ENCODE data around the gene DNAJB4.

DNAJB4 gene

GRCh38 chr1:78004719-78005447 is at the start of gene DNAJB4:
TSS of gene DNAJB4 (plus strand) at chr1:78004939. CDS start at chr1:78005111, 172 bp downstream.
- DNase-seq (ENCODE audit: insufficient read length, low spot score) = no peak
- TF ChIP-seq, protein P1, sequence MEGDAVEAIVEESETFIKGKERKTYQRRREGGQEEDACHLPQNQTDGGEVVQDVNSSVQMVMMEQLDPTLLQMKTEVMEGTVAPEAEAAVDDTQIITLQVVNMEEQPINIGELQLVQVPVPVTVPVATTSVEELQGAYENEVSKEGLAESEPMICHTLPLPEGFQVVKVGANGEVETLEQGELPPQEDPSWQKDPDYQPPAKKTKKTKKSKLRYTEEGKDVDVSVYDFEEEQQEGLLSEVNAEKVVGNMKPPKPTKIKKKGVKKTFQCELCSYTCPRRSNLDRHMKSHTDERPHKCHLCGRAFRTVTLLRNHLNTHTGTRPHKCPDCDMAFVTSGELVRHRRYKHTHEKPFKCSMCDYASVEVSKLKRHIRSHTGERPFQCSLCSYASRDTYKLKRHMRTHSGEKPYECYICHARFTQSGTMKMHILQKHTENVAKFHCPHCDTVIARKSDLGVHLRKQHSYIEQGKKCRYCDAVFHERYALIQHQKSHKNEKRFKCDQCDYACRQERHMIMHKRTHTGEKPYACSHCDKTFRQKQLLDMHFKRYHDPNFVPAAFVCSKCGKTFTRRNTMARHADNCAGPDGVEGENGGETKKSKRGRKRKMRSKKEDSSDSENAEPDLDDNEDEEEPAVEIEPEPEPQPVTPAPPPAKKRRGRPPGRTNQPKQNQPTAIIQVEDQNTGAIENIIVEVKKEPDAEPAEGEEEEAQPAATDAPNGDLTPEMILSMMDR (IDR thresholded peaks at IDR 0.05; ENCODE audit: insufficient read depth, missing control alignments) = no peak
- peak; percentile 41 for FAIRE-seq

DNA sequence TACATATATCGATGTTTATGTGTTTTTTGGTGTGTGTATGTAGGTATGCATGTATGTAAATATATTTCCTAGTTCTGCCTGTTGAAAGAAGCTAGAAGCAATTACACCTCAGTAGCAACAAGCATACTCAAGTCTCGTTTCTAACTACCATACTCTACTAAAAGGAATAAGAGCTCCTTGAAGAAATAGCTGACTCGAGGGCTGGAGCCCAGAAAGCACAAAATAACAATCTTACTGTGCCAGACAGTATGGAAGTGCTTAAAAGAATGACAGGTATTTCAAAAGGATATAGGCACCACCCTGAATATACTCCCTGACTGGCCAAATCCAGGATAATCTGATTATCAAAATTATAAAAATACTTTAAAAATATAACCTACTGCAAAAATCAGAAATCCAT is 49.0 kb upstream of the DNAJB4 start:
- FAIRE-seq = no peak
- TF ChIP-seq, protein P1 (IDR thresholded peaks at IDR 0.05; ENCODE audit: insufficient read depth, missing control alignments) = no peak

DNA sequence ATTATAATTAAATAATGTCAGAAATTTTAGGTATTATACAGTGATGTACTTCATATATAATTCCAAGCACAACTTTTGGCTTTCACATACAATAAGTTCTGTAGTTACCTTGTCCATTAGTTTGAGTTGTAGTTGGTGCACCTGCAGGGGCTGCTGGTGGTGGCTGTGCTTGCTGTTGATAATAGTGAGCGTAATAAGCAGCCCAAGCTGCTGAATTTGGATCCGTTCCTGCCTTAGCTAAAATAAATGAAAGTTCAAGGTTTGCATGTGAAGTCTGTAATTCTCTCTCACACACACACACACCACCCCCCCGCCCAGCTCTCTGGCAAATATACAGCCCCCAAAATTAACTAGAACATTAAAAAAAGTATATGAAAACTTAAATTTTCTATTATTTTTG is 48.3 kb upstream of the DNAJB4 start:
- DNase-seq (ENCODE audit: insufficient read length, low spot score) (no peak), FAIRE-seq (no peak)
- TF ChIP-seq, protein P1 (IDR thresholded peaks at IDR 0.05; ENCODE audit: insufficient read depth, missing control alignments) = no peak

More for the DNA sequence above, 49.0 kb upstream of the DNAJB4 start:
- no peak for DNase-seq (ENCODE audit: insufficient read length, low spot score)

DNA sequence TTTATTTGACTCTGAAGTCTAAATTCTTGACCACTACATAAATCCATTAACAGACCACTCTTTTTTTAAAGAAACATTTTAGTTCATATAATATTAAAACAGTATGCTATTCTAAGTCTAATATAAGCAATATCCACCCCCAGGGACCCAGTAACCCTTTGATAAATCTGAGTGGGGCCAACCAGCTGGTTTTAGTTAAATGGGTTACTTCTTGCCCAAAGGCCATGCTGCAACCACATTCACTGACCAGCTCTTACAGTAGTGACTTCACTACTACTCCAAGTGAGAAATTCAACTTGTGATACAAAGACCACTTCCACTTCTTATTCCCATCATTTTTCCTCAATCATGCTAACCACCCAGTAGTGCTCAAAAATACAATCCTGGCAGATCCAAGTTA is 46.3 kb upstream of the DNAJB4 start:
- FAIRE-seq (no peak), DNase-seq (ENCODE audit: insufficient read length, low spot score) (no peak)
- TF ChIP-seq, protein P1 (IDR thresholded peaks at IDR 0.05; ENCODE audit: insufficient read depth, missing control alignments) = no peak

DNA sequence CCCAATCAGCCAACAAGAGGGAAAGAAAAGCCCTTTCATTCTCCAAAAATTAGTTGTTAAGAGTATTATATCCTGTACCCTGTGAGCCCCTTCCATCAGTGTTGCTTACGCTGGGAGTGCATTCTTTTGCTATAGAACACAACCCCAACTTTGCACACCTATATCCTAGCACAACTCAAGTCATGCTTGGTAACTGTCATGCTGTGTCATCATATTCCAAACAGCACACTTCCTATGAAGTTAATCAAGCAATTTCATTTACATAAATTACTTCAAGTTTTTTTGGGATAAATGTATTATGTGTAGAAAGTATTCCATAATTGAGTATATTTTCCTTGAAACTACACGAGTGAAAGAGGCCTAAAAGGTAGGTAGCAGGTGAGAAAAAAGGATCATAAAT is 45.9 kb upstream of the DNAJB4 start:
- DNase-seq (ENCODE audit: insufficient read length, low spot score) (no peak), FAIRE-seq (no peak)
- TF ChIP-seq, protein P1 (IDR thresholded peaks at IDR 0.05; ENCODE audit: insufficient read depth, missing control alignments) = no peak

GRCh38 chr1:77961392-77961791 is 43.3 kb upstream of the DNAJB4 start:
- TF ChIP-seq, protein P1 (IDR thresholded peaks at IDR 0.05; ENCODE audit: insufficient read depth, missing control alignments) = no peak
- DNase-seq (ENCODE audit: insufficient read length, low spot score) = no peak
- FAIRE-seq = no peak

GRCh38 chr1:77966291-77966690 is 38.4 kb upstream of the DNAJB4 start:
- no peak for DNase-seq (ENCODE audit: insufficient read length, low spot score)

More at GRCh38 chr1:77966291-77966690, 38.4 kb upstream of the DNAJB4 start:
- FAIRE-seq = no peak
- TF ChIP-seq, protein P1 (IDR thresholded peaks at IDR 0.05; ENCODE audit: insufficient read depth, missing control alignments) = no peak

Data from D721Med (cell line).